AG04450 (cell line): ENCODE data around the gene SPTLC3. TPM values are rescaled to one million over a fixed set of nuclear protein-coding genes. Genes with fewer than 3 reads are reported as not detected.

Experiments used
- CTCF ChIA-PET: fragments of 300-600, 350-600 bp; formaldehyde crosslinking; extraction: SDS; loops from one replicate; lab custom pipeline; 2022; ENCODE audit warnings: antibody characterized with exemption, inconsistent platforms; lab: Charles Lee
- POLR2A ChIA-PET: fragments of 350-600 bp; formaldehyde crosslinking; extraction: SDS; loops from one replicate; lab custom pipeline; 2021; ENCODE audit warnings: antibody characterized with exemption, inconsistent platforms; lab: Yijun Ruan, JAX
- DNase-seq: peaks from one replicate; pipeline ENCODE4 v3.0.0-alpha.2; 2011; ENCODE audit warnings: low read depth, low spot score
- H3K27ac ChIP-seq: one replicate; pipeline ENCODE4 v1.5.1; 2012; ENCODE audit warnings: low read depth, low read length, control low read depth
- H3K27me3 ChIP-seq: one replicate; pipeline ENCODE4 v1.6.0; 2012; ENCODE audit warnings: low read length; ENCODE audit not compliant: control insufficient read depth, insufficient read depth
- H3K4me3 ChIP-seq: 2 replicates; pipeline ENCODE4 v1.5.1; 2011; ENCODE audit warnings: mild to moderate bottlenecking, low read depth, low read length, control low read depth
- H3K9me3 ChIP-seq: 2 replicates; pipeline ENCODE4 v1.5.1; 2012; ENCODE audit warnings: low read length; ENCODE audit not compliant: control insufficient read depth, insufficient read depth
- polyA plus RNA-seq: library from polyadenylated mRNA; depleted of rRNA; stranded (reverse); fragments of >200 nt; gene quantifications from 2 replicates; pipeline ENCODE4 v1.2.3, GENCODE V29; 2011
- TF ChIP-seq, protein P1 (sequence below): IDR thresholded peaks from 2 replicates; pipeline ENCODE4 v1.5.1; 2011; ENCODE audit warnings: low read depth, low read length, control low read depth, inconsistent platforms

The SPTLC3 gene
- polyA plus RNA-seq, 1 experiment, result 2.8 TPM

DNA sequence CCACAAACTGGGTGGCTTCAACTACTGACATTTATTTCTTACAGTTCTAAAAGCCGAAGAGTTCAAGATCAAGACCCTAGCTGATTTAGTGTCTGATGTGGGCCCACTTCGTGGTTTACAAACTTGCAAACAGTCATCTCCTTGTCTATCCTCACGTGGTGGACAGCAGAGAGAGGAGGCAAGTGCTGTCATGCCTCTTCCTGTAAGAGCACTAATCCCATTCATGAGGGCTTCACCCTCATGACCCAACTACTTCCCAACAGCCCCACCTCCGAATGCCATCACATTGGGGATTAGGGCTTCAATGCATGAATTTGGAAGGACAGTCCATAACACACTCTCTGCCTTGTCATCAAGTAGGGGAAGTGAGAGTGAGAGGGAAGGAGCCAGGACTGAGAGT, 196.7 kb downstream of the SPTLC3 start:
- no peaks in the 10 kb centered on the region for H3K27me3 ChIP-seq
- no peak for DNase-seq
- H3K9me3 ChIP-seq, result no peaks in the 10 kb centered on the region
- no peak overlapping the region for H3K27ac ChIP-seq
- no peak overlapping the region for H3K4me3 ChIP-seq
- POLR2A ChIA-PET, result no interaction called here
- CTCF ChIA-PET, result no interaction called here
- TF ChIP-seq, protein P1, sequence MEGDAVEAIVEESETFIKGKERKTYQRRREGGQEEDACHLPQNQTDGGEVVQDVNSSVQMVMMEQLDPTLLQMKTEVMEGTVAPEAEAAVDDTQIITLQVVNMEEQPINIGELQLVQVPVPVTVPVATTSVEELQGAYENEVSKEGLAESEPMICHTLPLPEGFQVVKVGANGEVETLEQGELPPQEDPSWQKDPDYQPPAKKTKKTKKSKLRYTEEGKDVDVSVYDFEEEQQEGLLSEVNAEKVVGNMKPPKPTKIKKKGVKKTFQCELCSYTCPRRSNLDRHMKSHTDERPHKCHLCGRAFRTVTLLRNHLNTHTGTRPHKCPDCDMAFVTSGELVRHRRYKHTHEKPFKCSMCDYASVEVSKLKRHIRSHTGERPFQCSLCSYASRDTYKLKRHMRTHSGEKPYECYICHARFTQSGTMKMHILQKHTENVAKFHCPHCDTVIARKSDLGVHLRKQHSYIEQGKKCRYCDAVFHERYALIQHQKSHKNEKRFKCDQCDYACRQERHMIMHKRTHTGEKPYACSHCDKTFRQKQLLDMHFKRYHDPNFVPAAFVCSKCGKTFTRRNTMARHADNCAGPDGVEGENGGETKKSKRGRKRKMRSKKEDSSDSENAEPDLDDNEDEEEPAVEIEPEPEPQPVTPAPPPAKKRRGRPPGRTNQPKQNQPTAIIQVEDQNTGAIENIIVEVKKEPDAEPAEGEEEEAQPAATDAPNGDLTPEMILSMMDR, result no peak

DNA sequence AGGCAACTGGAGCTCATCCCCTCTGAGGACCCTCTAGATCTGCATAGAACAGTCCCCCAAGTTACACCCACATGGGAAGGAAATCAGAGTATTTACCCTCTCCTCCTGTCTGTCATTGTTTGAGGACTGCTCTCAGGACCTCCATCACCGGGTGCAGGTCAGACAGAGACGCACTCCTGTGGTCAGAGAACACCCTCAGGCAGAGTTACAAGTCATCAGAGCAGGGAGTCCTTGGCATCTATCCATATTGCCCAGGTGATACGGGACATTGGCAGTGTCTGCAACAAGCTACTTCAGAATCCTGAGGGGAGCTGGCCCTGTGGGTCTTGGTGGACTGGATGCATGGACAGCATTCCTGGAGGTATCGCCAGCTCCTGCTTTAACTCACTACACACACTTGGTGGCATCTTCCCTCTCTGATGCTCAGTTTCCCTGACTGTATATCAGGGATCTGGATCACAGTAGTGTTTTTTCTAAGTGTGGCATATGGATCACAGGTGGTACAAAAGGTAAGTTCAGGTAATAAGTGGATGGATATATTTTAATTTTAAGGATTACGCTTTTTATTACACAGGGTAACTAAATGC, 197.2 kb downstream of the SPTLC3 start:
- H3K27me3 ChIP-seq, result no peaks in the 10 kb centered on the region
- POLR2A ChIA-PET, result no interaction called here
- no peak overlapping the region for H3K4me3 ChIP-seq
- DNase-seq, result no peak
- CTCF ChIA-PET, result no interaction called here
- H3K27ac ChIP-seq, result no peak overlapping the region
- H3K9me3 ChIP-seq, result no peaks in the 10 kb centered on the region
- TF ChIP-seq, protein P1, result no peak

DNA sequence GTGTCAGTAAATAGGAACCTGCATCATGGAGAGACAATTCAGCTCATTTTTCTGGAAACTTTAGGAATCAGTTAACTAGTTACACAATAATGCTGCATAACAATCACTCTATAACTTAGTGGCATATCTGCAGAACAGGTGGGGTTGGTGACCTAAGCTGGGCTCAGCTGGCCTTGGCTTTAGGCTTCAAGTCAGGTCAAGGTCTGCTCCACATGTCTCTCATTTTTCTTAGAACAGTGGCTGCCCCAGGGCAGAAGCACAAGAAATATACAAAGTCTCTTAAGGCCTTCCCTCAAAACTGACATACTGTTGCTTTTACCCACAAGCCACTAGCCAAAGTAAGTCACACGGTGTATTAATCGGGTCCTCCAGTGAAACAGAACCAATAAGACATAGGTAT, 198.2 kb downstream of the SPTLC3 start:
- ChIA-PET POLR2A (no interaction called here), CTCF (no interaction called here)
- TF ChIP-seq, protein P1, result no peak
- Histone ChIP-seq H3K4me3 (no peak overlapping the region), H3K9me3 (no peaks in the 10 kb centered on the region), H3K27ac (no peak overlapping the region), H3K27me3 (no peaks in the 10 kb centered on the region)
- no peak for DNase-seq

DNA sequence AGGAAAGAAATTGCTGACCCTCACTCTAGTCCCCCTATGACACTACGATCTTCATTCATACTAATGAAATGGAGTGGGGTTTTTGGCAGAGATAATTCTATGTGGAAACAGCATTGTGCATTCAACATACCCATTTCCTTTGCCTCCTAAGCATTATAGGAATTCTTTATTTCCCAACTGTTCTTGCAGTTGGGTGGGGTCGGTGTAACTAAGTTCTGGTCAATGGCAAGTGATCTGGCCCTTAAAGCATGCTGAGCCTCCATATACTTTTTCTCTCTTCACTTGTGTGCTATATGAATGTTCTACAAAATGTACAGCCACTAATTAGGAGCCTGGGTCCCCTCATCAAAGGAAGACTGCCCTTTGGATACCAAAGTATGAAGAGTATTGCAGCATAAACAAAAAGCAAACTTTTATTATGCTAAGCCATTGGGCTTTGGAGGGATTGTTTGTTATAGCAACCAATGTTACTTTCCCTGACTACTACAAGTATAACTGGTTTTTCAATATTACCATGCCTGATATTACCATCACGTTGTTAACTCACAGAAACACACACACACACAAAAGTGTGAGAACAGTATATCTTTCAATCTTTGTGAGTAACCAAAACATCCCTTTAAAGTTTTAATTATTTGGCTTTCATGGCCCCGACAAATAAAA, 203.3 kb downstream of the SPTLC3 start:
- Histone ChIP-seq H3K27ac (no peak overlapping the region), H3K4me3 (no peak overlapping the region), H3K27me3 (peaks cover 4% of the 10 kb centered on the region), H3K9me3 (no peaks in the 10 kb centered on the region)
- ChIA-PET CTCF (no interaction called here), POLR2A (no interaction called here)
- TF ChIP-seq, protein P1, result no peak
- no peak for DNase-seq

DNA sequence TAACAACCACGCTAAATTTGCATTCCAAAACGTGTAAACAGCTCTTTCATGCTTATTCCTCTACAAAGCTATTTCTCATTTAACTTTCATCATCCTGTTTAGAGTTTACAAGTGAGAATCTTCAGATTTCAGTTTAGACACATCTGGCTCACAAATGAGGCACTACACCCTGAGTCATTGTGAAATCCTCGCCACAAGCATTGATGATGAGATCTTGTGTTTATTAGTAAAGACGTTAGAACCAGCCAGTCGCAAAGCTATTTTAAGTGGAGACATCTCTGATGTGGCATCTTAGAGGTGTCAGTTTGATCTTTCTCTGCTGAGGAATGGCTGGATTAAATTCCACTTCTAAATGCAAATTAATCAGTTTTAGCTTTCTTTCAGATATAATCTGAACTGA, 204.0 kb downstream of the SPTLC3 start:
- TF ChIP-seq, protein P1, result no peak

More for the DNA sequence above, 204.0 kb downstream of the SPTLC3 start:
- H3K27me3 ChIP-seq, result peaks cover 8% of the 10 kb centered on the region
- H3K9me3 ChIP-seq, result no peaks in the 10 kb centered on the region
- ChIA-PET CTCF (no interaction called here), POLR2A (no interaction called here)
- no peak overlapping the region for H3K27ac ChIP-seq
- no peak overlapping the region for H3K4me3 ChIP-seq
- DNase-seq, result no peak
